HEK293T (cell line): Measurements from ENCODE around the gene RPL18A.
A peak's percentile ranks its signal among the peaks of the same experiment; 100 is the strongest.

Experiments
- BHLHE40 ChIP-seq: fragments of 450-650 bp; IDR thresholded peaks from 2 replicates; pipeline ENCODE4 v1.6.1; 2016; ENCODE audit warnings: mild to moderate bottlenecking, moderate library complexity, borderline replicate concordance
- FOXK2 ChIP-seq: fragments of 450-650 bp; IDR thresholded peaks from 2 replicates; pipeline ENCODE4 v1.6.1; 2016; ENCODE audit warnings: mild to moderate bottlenecking
- FOXM1 ChIP-seq: fragments of 450-650 bp; IDR thresholded peaks from 2 replicates; pipeline ENCODE4 v1.6.1; 2017; ENCODE audit warnings: mild to moderate bottlenecking, borderline replicate concordance
- L3MBTL2 ChIP-seq: fragments of 450-650 bp; conservative IDR thresholded peaks from 2 replicates; pipeline ENCODE4 v1.6.1; 2016; ENCODE audit warnings: mild to moderate bottlenecking
- NFRKB ChIP-seq: fragments of 450-650 bp; IDR thresholded peaks from 2 replicates; pipeline ENCODE4 v1.6.1; 2016; ENCODE audit warnings: mild to moderate bottlenecking, moderate library complexity
- SP1 ChIP-seq: fragments of 450-650 bp; IDR thresholded peaks from 2 replicates; pipeline ENCODE4 v1.6.1; 2017
- TF ChIP-seq, protein P1 (sequence below): fragments of 450-650 bp; IDR thresholded peaks from 2 replicates; pipeline ENCODE4 v1.6.1; 2016

DNA sequence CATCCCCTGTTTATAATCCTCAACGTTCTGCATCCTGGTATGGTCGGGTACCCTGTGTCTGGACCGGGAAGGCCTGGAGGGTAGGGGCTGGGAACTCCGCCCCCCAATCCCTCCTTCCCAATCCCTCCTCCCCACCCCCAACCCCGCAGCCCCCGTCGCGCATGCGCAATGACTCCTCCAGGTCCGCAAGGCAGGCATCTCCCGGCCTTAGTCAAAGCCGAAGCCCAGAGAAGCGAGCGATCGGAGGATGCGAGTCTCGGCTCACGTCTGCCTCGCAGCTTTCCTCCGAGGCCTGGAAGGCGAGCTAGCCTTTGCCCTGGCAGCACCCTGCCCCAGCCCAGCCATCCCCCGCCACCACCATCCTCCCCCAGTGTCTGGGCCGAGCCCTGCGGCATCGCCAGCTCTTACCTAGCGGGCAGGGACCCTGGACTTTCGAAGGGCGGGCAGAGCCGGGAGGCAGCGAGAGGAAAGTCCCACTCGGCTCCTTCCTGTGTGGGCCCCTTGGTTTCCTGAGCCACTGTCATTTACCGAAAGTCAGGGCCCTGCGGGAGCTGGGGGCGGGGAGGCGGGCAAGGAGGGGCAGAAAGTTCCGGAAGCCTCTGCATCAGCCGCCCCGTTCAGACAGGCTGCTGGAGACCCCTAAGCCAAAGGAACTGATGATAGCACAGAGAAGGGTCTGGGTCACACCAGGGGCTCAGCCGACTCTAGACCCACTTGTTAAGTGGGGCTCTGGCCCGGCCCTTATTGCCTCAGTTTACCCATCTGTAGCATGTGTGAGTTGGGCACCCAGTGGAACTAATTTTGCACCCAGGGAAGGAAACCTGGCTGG is 12.0 kb upstream of the RPL18A start, which contains the start of gene JAK3:
- TF ChIP-seq FOXM1 (no peak), NFRKB (no peak), SP1 (no peak), BHLHE40 (no peak), FOXK2 (no peak), L3MBTL2 (0 out of 2 replicates have a peak, but pooled peaks have one; percentile 13)
- TF ChIP-seq, protein P1, sequence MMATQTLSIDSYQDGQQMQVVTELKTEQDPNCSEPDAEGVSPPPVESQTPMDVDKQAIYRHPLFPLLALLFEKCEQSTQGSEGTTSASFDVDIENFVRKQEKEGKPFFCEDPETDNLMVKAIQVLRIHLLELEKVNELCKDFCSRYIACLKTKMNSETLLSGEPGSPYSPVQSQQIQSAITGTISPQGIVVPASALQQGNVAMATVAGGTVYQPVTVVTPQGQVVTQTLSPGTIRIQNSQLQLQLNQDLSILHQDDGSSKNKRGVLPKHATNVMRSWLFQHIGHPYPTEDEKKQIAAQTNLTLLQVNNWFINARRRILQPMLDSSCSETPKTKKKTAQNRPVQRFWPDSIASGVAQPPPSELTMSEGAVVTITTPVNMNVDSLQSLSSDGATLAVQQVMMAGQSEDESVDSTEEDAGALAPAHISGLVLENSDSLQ = no peak
